Measurements from ENCODE around the gene TBXA2R. TPM values are rescaled to one million over a fixed set of nuclear protein-coding genes. Genes with fewer than 3 reads are reported as not detected.

Gene TBXA2R
- total RNA-seq, 1 experiment from 2014 or later: 1.9 TPM

DNA sequence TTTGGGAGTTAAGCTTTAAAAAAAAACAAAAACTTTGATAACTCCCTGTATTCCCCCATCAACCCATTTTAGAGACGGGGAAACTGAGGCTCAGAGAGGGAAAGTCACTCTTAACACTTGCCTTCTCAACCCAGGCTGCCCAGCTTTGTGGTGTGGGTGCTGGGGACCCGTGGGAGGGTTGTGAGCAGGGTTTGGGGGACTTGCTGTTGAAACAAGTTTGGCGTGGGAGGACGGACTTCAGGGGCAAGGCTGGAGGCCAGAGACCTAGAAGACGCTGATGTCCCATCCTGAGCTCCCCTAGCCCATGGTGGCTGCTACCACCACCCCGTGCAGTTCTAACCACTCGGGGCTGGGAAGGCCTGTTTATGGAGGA, 20.7 kb upstream of the TBXA2R start:
- Histone ChIP-seq H3K36me3 (no peaks in the 10 kb centered on the region), H3K4me3 (peak overlapping the region; percentile 91), H3K27me3 (no peaks in the 10 kb centered on the region), H3K9me3 (no peaks in the 10 kb centered on the region)
- DNase-seq: no peak

DNA sequence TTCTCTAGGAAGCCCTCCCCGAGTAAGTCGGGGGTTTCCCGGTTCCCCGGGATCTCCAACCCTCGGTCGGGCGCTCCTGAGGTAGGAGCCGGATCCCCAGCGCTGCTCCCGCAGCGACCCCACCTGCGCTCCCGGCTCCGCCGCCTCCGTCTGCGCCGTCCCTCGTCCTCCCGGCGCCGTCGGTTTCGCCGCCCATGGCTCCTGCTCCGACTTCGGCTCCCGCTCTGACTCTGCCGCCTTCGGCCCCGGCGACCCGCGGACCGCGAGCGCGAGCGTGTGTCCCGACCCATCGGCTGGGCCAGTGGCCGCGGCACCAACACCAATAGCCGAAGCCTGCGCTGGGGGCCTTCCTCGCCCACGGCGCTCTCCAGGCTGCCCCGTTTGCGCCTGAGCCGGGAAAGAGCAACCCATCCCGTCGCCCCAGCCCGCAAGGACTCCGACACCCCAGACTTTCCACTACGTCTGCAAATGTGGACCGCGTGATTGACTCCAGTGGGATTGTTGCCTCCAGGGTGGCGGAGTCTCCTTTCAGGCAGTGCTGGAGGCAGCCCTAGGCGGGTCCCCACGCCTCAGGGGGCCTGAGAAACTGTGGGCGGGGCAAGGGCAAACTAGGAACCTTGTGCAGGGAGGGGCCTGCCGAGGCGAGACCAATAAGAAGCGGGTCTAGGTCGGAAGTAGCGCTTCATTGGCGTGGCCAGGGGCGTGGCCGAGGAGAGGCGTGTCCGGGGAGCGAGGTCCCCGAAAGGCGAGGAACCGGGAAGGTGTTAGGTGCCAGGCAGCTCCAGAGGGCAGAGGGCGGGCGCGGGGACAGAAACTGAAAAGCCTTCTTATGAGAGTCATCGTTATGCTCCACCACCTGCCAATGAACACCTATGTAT, 20.0 kb upstream of the TBXA2R start, which contains the start of gene CACTIN:
CACTIN (minus strand) TSS at position 318 of the 878 bp plus-strand sequence; CDS start at position 290, 28 bp downstream.
- Histone ChIP-seq H3K4me3 (peak within 1 kb of the TSS; percentile 91), H3K9me3 (no peaks in the 10 kb centered on the region), H3K27me3 (no peaks in the 10 kb centered on the region), H3K36me3 (no peaks in the 10 kb centered on the region)
- DNase-seq: peak; percentile 96

DNA sequence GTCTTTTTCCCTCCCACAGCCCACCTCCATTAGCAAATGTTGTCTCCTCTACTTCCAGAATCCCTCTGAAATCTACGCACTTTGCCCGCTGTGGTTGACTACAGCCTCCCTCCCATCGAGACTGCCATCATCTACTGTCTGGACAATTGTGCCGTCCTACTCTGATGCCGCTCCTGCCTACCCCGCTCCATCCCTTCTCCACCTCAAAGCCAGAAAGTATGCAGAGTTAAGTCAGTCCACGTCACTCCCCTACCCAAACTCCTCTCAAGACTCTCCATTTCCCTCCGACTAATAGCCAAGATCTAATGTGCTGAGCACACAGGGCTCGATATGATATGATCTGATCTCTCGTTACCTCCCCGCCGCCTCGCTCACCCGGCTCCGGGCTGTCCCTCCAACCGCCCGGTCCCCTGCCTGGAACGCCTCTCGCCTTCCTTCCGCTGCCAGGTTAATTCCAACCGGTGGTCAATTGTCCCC, 19.4 kb upstream of the TBXA2R start:
- no peaks in the 10 kb centered on the region for H3K27me3 ChIP-seq
- H3K36me3 ChIP-seq: no peaks in the 10 kb centered on the region
- peak overlapping the region; percentile 91 for H3K4me3 ChIP-seq
- DNase-seq: no peak
- no peaks in the 10 kb centered on the region for H3K9me3 ChIP-seq

DNA sequence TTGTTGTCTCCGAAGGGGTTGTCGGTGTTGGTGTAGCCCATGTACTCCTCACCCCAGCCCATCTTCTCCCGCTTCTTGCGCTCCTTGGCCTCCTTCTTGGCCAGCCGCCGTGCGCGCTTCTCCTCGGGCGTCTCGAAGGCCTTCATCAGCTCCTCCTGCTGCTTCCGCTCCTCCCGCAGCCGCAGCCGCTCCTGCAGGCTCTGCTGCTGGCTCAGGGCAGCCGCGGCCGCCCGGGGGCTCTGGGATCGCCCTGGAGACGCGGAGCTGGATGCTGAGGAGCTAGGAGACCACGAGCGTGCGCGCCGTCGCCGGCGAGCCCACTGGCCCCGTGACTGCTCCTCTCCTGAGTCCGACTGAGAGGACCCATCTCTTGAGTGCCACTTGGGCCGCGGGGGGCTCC, 17.0 kb upstream of the TBXA2R start:
- no peak overlapping the region for H3K4me3 ChIP-seq
- H3K27me3 ChIP-seq: no peaks in the 10 kb centered on the region
- no peaks in the 10 kb centered on the region for H3K36me3 ChIP-seq
- no peaks in the 10 kb centered on the region for H3K9me3 ChIP-seq
- DNase-seq: no peak

DNA sequence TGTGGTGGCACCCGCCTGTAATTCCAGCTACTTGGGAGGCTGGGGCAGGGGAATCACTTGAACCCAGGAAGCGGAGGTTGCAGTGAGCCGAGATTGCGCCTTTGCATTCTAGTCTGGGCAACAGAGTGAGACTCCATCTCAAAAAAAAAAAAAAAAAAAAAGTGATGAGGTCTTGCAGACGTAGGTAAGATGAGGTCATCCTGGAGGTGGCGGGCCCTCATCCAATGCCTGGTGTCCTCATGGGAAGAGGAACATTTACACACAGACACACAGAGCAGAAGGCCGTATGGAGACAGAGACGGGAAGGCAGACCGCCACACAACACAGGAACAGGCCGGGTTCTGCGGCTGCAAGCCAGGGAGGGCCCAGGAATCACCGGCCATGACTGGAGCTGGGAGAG, 15.5 kb upstream of the TBXA2R start:
- no peaks in the 10 kb centered on the region for H3K36me3 ChIP-seq

DNA sequence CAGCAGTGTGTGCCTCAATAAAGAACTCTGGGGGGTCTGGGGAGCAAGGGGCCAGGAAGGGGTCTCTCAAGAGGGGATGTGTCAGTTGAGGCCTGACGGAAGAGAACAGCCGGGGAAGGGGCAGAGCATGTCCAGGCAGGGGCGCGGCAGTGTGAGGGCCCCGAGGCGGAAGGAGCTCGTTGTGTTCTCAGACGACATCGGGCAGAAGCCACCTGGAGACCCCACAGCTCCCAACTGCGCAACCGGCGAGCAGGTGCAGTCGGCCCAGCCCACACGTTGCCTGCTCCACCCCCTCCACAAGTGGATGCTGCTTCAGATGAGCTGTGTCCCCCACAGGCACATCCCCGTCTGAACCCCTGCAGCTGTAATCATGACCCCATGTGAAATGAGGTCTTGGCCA, 15.0 kb upstream of the TBXA2R start:
- DNase-seq: no peak
- H3K27me3 ChIP-seq: no peaks in the 10 kb centered on the region
- H3K9me3 ChIP-seq: no peaks in the 10 kb centered on the region
- no peak overlapping the region for H3K4me3 ChIP-seq
- H3K36me3 ChIP-seq: no peaks in the 10 kb centered on the region

More for the DNA sequence above, 15.5 kb upstream of the TBXA2R start:
- Histone ChIP-seq H3K4me3 (no peak overlapping the region), H3K9me3 (no peaks in the 10 kb centered on the region), H3K27me3 (no peaks in the 10 kb centered on the region)
- no peak for DNase-seq

DNA sequence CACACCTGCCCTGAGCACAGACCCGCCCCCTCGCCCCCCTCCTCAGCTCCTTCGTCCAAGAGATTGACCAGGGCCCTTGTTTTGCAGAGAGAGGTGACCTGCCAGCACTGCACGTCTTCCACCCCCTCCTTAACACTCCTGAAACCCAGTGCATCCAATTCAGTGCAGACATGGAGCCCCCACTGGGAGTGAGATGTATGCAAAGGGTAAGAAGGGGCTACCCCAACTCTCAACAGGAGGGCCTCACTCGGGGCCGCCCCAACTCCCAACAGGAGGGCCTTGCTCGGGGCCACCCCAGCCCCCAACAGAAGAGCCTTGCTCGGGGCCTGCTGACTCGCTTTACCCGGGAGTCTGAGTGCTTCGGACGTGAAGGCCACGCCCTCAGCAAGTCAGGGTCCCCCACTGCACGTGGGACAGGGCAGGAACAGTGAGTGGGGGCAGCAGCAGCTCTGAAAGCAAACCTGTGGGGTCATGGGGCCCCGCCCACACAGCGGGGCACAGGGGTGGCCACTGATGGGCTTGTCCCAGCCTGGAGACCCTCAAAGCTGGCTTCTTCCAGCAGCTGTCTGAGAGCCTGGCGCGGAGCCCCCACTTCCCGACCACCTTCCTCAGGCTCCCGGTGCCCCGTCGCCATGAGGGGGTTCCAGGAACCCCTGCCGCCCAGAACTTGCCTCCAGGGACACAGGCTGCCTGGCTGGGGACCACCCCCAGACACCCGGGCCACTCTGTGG, 14.3 kb upstream of the TBXA2R start:
- Histone ChIP-seq H3K27me3 (no peaks in the 10 kb centered on the region), H3K9me3 (no peaks in the 10 kb centered on the region), H3K36me3 (no peaks in the 10 kb centered on the region), H3K4me3 (no peak overlapping the region)
- no peak for DNase-seq

DNA sequence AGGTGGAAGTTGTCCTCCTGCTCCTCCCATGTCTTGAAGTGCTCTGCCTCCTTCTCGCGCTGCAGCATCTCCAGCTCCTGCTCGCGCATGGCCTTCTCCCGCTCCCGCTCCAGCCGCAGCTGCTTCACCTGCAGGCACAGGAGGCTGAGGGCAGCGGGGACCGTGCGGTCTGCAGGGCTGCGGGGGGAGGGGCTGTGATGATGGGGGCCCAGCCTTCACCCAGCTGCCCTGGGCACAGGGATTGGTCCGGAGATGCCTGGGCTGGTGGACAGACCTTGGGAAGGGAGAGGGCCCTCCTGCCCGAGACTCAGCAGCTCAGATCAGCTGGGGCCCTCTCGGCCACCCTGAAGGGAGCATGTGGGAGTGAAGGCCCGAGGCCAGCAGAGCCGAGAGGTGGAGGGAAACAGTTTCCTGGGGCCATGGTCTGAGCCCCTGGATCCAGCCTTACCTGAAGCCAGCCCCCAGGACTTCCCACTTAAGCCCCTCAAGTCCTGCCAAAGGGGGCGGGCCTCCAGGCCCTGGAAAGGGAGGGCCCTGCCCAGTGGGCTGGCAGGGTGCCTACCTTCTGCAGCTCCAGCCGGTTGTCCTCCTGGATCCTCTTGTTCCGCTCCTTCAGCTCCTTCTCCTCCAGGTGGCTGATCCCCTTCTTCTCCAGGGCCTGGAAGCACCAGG, 13.6 kb upstream of the TBXA2R start:
- no peak for DNase-seq
- no peaks in the 10 kb centered on the region for H3K36me3 ChIP-seq
- H3K27me3 ChIP-seq: no peaks in the 10 kb centered on the region
- no peak overlapping the region for H3K4me3 ChIP-seq
- no peaks in the 10 kb centered on the region for H3K9me3 ChIP-seq

DNA sequence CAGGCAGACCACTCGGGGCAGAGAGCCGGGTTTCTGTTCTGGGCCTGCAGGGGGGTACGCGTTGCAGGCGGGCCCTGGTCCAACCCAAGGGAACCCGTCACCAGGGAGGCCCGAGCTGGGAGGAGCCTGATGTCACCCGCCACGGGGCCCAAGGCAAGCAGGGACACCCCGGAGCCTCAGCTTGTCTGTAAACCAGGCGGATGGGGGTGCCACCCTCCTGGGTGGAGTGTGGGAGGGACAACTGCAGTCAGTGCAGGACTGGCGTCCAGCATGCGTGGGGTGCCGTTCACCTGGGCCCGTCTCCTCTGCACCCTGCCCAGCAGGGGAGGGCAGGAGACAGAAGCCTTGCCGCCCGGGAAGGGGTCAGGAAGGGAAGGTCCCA, 12.9 kb upstream of the TBXA2R start:
- Histone ChIP-seq H3K27me3 (no peaks in the 10 kb centered on the region), H3K9me3 (no peaks in the 10 kb centered on the region), H3K4me3 (no peak overlapping the region), H3K36me3 (no peaks in the 10 kb centered on the region)
- DNase-seq: no peak

DNA sequence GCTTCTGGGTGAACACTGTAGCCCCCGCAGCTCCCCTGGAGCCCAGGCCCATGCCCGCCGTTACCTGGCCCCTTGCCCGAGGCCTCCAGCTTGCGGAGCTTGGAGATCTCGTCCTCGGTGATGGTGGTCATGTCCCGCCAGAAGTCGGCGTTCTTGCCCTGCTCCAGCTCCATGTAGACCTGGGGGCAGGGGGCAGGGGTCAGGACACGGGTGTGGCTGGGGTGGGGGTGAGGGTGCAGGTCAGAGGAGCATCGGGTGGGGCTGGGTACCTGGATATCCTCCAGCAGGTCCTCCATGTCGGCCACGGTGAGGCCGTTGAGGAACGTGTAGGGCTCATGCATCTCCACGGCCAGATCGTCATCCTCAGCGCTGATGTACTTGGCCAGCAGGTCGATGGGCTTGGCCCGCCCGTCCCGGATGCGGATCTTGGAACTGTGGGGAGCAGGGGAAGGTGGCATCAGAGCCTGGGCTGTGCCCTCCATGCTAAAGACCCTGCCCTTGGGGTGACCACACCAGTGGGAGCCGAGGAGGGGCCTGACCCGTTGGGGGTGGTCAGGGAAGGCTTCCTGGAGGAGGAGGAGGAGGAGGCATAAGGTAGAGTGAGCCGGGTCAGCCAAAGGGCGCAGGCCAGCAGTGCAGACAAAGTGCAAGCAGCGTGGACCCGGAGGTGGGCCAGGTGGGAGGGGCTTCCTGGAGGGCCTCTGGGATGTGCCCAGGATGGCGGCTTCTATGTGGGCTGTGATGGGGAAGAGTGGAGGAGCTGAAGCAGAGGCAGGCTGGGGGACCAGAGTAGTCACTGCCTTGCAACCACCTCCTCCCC, 12.3 kb upstream of the TBXA2R start:
- no peaks in the 10 kb centered on the region for H3K9me3 ChIP-seq
- no peak overlapping the region for H3K4me3 ChIP-seq
- H3K27me3 ChIP-seq: no peaks in the 10 kb centered on the region
- no peaks in the 10 kb centered on the region for H3K36me3 ChIP-seq
- DNase-seq: no peak

DNA sequence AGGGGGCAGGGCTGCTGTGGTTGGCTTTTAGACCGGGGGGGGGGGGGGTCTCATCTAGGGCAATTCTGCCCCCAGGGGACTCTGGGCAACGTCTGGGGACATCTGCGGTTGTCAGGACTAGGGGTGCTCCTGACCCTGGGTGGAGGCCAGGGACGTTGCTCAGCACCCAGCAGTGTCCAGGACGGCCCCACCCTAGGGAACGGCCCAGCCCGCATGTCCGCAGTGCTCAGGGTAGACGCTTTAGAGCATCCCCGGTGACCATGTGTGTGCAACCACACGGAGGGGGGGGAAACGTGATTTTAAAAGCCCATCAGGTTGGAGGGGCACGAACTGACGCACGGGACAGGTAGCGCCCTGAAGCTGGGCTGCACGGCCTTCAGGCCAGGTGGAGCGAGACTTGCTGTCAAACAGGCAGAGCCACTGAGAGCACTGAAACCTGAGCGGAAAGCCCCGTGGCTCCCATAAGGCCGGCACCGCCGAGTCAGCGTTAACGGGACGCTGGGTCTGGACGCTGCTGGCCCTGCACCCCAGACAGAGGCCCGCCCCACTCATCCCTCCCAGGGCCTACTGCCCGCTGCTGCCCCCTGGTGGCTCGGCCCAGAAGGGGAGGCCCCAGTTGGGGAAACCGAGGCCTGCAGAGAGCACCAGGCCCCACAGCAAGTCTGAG, 11.6 kb upstream of the TBXA2R start:
- no peaks in the 10 kb centered on the region for H3K36me3 ChIP-seq
- H3K27me3 ChIP-seq: no peaks in the 10 kb centered on the region
- no peaks in the 10 kb centered on the region for H3K9me3 ChIP-seq
- no peak overlapping the region for H3K4me3 ChIP-seq
- no peak for DNase-seq

DNA sequence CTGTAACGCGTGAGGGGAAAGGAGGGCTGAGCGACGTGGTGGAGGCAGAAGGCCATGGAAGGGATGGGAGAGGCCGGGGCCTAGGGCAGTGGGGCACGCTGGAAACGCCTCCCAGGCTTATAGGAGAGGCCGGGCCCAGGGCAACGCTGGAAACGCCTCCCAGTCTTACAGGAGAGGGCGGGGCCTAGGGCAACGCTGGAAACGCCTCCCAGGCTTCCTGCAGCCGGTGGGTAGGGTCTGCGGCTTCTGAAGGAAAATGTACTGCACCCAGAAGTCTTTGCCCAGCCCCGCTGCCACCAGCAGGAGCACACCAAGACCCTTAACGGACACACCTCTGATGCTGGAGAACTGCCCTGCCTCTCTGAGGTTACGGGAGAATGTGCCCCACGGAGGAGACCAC, 10.8 kb upstream of the TBXA2R start:
- DNase-seq: no peak
- H3K4me3 ChIP-seq: no peak overlapping the region
- H3K36me3 ChIP-seq: no peaks in the 10 kb centered on the region
- no peaks in the 10 kb centered on the region for H3K27me3 ChIP-seq
- H3K9me3 ChIP-seq: no peaks in the 10 kb centered on the region

DNA sequence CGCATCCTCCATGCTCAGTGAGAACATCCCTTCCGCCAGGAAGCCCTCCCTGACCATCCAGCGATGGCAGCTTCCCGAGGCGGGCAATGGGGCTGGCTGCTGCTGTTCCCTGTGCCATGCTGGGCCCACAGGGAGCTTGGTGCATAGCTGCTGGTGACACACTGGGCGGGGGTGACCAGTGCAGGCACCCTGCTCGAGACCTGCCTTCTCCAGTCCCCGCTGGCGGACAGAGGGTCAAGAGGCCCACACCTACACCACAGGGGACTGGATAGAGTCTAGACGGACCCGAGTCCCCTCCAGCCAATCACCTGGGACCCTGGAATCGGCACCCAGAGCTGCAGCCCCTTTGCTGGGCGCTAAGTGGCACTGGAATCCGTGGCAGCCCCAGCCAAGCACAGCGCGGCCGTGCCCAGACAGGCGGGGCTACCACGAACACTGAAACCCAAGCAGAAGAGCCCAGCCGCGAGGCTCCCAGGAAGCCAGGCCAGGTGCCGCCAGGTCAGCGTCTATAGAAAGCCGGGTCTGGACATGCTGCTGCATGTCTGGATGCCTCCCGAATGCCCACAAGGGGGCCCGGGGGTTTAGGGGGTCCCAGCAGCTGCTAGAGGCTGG, 9.0 kb upstream of the TBXA2R start:
- DNase-seq: no peak
- Histone ChIP-seq H3K27me3 (no peaks in the 10 kb centered on the region), H3K9me3 (no peaks in the 10 kb centered on the region), H3K4me3 (no peak overlapping the region), H3K36me3 (no peaks in the 10 kb centered on the region)

DNA sequence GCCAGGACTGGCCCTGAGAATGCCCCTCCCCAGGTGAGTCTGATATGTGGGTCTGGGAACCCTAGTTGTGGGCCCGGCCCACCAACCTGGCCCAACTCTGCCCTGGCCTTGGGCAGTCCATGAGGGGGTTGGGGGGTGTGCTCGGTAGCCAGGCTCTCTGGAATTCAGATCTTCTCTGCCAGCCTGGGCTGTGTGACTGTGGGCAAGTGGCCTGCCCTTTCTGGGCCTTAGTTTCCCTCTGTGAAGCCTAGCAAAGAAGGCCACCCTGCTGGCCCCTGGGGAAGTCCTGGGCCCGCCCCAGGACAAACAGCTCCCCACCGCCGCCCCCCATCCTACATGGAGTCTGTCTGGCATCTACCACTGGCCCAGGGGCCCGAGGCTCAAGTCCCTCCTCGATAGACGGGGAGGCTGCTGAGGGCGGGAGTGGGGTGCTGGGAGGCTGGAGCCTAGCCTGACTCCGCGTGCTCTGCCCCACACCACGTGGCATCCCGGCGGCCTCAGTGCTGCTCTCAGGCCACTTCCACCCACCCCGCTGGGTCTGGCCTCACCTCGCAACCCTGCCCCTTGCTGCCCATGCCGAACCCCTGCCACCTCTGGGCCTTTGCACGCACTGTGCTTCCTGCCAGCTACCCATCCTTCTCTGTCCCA, 8.3 kb upstream of the TBXA2R start:
- DNase-seq: no peak
- no peaks in the 10 kb centered on the region for H3K9me3 ChIP-seq
- no peaks in the 10 kb centered on the region for H3K36me3 ChIP-seq
- no peaks in the 10 kb centered on the region for H3K27me3 ChIP-seq
- no peak overlapping the region for H3K4me3 ChIP-seq
